ENCODE results near the gene EGLN3.
"Not testable (repeated sequence)": the region's sequence is repeated elsewhere in the genome, so short reads cannot be mapped to it uniquely, and the experiment has no call there.

Gene EGLN3

DNA sequence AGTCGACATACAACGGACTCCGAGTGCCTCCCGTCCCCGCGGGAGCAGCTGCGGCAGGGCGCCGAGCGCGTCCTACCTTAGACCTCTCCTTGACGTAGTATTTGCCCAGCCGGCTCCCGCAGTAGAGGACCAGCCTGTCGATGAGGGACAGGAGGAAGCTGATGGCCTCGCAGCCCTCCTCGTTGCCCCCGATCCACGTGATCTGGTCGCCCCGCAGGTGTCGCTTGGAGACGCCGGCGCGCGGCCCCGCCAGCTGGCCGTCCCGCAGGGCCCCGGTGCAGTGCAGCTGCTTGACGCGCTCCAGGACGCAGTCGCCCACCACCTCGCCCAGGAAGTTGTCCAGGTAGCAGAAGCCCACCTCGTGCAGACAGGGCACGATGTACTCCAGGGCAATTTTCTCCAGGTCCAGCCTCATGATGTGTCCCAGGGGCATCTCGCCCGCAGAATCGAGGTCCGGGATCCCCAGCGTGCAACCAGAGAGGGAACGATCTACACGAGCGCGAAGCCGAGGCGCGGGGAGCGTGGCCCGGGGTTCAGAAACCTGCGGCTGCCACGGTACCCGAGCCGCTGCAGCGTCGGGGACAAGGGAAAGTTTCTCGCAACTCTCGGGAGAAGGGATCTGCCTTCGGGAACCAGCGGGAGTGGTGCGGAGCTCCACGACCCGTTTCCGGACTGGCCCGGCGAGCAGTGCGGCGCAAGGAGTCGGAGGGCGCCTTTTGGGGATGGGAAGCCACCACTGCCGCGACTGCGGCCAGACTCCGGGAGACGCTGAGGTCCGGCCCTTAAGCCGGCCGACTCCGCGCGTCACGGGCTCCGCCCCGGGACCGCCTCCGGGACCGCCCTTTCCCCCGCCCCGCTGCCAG, at the start of gene EGLN3:
EGLN3 (minus strand) TSS at position 755 of the 863 bp plus-strand sequence; CDS start at position 433, 322 bp downstream.
- peak; percentile 62 for DNase-seq

GRCh38 chr14:34000396-34000795, 49.5 kb upstream of the EGLN3 start:
- no peak for DNase-seq

GRCh38 chr14:33999771-34000291, 49.0 kb upstream of the EGLN3 start:
- no peak for DNase-seq

- no peak for DNase-seq
Measured at GRCh38 chr14:33997611-33998010, 46.7 kb upstream of the EGLN3 start.

DNA sequence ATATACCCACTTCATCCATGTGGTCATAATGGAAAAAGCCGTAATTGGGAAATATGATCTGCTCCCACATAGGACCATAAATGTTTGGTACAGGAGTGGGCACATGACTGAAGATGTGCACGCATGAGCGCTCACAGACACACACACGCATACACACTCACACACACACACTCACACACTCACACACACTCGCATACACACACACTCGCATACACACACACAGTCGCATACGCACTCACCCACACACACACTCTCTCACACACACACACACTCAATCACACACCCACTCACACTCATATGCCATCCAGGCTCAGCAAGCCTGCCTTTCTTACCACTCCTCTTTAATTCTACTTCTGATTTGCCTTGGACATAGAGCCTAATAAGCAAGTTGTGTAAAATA, 45.6 kb upstream of the EGLN3 start:
- no peak for DNase-seq

DNA sequence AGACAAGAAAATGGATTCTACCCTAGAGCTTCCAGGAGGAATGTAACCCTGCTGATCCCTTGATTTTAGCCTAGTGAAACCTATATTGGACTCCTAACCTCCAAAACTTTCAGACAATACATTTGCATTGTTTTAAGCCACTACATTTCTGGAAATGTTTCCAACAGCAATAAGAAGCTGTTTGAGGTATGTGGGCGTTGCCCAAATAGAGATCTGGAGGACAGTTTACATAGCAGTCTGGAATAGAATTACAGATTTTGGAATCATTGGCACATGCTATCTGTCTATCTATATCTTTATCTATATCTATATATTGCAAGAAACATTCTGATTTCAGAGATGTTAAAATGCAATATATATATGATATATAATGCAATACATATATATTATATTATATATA, 42.4 kb upstream of the EGLN3 start:
- DNase-seq: no peak

GRCh38 chr14:33992274-33993007, 41.6 kb upstream of the EGLN3 start:
- DNase-seq: no peak

DNA sequence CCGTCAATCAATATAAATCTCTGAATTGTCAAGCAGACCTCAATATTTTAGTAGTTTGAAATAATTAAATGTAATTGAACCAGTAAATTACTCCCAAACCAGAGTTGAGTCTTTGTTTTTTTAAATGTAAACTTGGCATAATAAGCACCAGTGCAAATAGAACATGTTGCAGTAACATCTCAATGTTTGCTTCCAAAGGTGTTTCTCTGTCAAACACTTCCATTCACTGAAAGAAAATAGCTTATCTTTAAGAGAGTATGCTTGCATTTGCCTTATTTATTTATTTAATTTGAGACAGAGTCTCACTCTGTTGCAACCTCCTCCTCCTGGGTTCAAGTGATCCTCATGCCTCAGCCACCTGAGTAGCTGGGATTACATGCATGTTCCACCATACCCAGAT, 39.9 kb upstream of the EGLN3 start:
- no peak for DNase-seq

GRCh38 chr14:33987565-33988080, 36.7 kb upstream of the EGLN3 start:
- DNase-seq: no peak

DNA sequence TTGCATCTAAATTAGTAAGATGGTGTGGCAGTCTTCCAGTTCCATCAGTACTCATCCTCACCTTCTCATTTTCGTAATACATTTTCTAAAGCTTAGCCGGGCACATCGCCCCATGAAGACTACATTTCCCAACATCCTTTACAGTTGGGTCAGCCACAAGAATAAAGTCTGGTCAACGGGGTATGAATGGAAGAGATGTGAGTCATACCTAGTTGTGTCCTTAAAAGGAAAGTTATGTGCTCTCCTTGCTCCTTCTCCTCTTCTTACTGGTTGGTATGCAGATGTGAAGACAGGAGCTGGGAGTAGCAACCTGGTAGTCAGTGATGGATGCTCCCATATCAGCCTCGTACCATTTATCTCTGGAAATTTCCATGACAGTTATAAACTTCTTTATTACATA, 35.9 kb upstream of the EGLN3 start:
- DNase-seq: no peak

DNA sequence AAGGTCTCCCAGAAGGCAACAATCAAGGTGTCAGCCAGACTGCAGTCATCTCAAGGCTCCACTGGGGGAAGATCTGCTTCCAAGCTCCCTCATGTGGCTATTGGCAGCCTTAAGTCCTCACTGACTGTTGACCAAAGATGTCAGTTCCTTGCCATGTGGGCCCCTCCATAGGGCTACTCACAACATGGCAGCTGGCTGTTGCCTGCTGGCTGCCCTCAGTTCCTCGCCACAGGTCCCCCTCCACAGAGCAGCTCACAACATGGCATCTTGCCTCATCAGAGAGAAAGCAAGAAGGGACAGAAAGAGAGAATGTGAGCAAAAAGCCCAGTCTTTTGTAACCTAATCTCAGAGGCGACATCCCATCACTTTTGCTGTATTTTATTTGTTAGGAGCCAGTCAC, 34.4 kb upstream of the EGLN3 start:
- no peak for DNase-seq

GRCh38 chr14:33979613-33980276, 28.9 kb upstream of the EGLN3 start:
- no peak for DNase-seq

DNA sequence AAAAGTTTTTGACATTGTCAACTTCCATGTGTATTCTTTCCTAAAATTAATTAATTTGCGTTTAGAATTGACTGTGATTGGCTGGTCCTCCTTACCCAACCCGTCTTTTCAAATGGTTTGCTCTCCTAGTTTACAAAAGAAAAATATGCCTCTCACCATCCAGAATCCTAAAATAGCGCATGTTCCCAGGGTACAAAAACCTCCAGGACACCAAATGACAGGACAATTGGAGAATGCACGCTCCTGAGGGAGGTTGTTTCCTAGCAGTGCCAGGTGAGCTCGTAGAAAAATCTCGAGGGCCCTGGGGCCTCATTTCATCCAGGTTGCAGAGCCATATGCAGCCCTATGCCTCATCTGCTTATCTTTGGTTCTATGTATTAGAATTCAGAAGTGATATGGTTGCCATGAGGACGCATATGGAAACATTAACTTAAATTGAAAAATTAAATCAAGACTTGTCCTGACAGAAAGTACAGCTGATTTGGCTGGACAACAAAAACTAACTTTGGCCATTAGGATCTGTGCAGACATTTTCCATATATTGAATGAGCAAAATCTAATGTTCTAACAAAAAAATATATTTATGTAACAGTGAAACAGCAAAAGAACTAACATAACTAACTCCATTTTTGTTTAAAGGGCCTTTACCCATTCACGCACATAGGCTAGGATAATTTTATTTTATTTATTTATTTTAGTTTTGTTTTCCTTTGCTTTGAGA, 28.2 kb upstream of the EGLN3 start:
- DNase-seq: no peak

- no peak for DNase-seq
Measured at GRCh38 chr14:33972583-33973081, 21.8 kb upstream of the EGLN3 start.

GRCh38 chr14:33969846-33970245, 19.0 kb upstream of the EGLN3 start:
- not testable (repeated sequence) for DNase-seq

GRCh38 chr14:33968722-33969121, 17.8 kb upstream of the EGLN3 start:
- no peak for DNase-seq

GRCh38 chr14:33967138-33967537, 16.3 kb upstream of the EGLN3 start:
- DNase-seq: no peak

DNA sequence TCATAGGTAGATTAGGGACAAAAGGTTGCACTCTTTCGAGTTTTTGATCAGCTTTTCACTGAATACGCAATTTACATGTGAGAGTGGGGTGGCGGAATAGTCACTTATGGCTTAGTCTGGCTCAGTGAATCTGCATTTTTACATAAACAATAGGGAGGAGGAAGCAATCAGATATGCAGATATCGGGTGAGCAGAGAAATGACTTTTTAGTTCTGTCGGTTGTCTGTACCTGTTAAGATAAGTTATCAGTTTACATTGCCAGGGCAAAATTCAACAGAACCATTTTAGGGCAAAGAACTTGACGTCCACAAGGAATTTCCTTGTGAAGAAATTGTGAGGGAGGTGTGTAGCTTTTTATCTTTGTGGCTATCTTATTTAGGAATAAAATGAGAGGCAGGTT, 15.4 kb upstream of the EGLN3 start:
- DNase-seq: no peak

DNA sequence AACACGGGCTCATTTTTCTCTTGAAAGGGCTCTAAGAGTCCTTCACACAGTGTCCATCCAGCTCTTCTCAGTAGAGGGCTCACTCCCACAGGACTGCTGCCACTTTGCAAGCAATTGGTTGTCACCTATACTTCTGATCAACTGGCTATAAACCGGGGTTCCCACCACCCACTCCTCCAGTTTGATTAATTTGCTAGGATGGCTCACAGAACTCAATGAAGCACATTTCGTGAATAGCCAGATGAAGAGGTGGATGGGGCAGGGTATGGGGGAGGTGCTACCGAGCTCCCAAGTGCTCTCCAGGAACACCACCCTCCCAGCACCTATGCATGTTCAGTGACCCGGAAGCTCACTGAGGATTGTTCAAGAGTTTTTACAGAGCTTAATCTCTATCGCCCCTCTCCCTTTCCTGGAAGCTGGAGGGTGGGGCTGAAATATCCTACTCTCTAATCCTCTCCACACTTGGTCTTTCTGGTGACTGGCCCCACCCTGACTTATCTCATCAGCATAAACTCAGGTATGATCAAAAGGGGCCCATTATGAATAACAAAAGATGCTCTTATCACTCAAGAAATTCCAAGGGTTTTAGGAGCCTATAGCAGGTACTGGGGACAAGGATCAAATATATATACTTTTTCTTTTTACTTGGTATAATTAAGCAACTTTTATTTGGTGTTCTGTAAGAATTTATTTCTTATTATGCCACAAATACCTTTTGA, 13.9 kb upstream of the EGLN3 start:
- DNase-seq: no peak

DNA sequence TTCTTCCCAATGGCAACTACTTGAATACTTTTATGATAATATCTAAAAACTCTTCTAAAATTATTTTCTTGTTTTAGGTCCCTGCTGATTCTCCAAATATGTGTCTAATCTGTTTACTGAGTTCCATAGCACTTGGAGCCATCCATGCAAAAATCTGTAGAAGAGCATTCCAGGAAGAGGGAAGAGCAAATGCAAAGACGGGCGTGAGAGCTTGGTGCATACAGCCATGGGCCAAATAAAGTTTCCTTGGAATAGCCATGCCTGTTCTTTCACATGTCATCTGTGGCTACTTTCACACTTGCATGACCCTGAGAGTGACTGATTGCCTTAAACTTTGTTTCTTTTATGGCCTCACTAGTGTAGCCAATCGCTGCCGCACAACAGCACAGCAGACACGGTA, 13.0 kb upstream of the EGLN3 start:
- DNase-seq: no peak

DNA sequence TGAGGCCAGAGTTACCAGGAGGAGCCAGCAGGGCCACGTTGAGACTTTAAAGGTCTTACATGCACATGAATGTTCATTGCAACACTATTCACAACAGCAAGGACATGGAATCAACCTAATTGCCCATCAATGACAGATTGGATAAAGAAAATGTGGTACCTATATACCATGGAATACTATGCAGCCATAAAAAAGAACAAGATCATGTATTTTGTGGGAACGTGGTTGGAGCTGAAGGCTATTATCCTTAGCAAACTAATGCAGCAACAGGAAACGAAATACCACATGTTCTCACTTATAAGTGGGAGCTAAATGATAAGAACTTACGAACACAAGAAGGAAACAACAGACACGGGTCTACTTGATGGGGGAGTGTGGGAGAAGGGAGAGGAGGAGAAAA, 11.6 kb upstream of the EGLN3 start:
- DNase-seq: not testable (repeated sequence)

GRCh38 chr14:33962016-33962415, 11.1 kb upstream of the EGLN3 start:
- no peak for DNase-seq
